OCI-LY3 (cell line): Measurements from ENCODE around the gene SLCO4A1.

Source experiments
- CTCF ChIP-seq: fragments of 200-600, 300-600 bp; sonication (generic); IDR thresholded peaks from 2 replicates; pipeline ENCODE4 v1.5.1; 2014; ENCODE audit warnings: antibody characterized with exemption, low read length, low read depth
- EZH2phosphoT487 ChIP-seq: fragments of 200-600 bp; shearing (Covaris generic); IDR thresholded peaks from 2 replicates; pipeline ENCODE4 v1.6.1; 2018; ENCODE audit warnings: antibody characterized with exemption, mixed run types, low read depth

- no peak for TF ChIP-seq EZH2phosphoT487
- TF ChIP-seq CTCF: no peak
Observed at GRCh38 chr20:62697468-62697912, 55.2 kb downstream of the SLCO4A1 start.
